HUDEP-2 (cell line): ENCODE data around the gene TM9SF3.
A peak's percentile ranks its signal among the peaks of the same experiment; 100 is the strongest.
"Not testable (repeated sequence)": the region's sequence is repeated elsewhere in the genome, so short reads cannot be mapped to it uniquely, and the experiment has no call there.

ENCODE experiments used
- DNase-seq, 76 experiments: peaks; one replicate each; lab custom pipeline; 2025; ENCODE audit not compliant: unreplicated experiment in 76 of 76; lab: John Stamatoyannopoulos, UW

The TM9SF3 gene

GRCh38 chr10:96570983-96571964 lies 15.5 kb downstream of the TM9SF3 start:
- no peak for DNase-seq

DNA sequence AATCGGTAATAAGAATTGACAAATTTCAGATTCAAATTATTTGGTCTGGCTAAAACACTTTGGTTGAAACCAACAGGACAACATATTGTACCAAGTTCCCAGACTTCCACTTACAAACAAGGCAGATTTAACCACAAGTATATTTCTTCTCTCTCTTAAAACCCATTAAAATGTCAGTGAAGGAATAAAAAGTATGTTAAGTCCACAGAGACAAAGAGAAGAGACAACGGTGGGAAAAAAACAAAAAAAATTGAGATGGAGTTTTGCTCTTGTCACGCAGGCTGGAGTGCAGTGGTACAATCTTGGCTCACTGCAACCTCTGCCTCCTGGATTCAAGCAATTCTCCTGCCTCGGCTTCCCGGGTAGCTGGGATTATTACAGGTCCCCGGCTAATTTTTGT lies 16.3 kb downstream of the TM9SF3 start:
- no peak for DNase-seq

DNA sequence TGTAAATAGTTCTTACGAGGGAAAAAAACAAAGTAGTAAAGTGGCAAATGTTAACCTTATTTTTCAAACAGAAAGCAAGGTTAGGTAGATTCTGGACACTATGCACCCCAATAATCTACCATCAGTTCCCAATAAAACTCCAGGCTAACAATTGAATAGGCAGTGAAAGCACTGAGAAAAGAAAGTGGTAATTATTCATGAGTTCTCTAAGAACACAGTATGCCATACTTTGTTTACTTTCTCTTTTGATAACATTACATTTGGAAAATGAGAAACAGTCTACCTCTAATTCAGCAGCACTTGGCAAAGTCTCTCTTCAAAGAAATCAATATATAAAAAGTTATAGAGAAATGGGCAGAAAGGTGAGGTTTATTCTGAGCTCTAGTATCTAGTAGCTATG lies 18.4 kb downstream of the TM9SF3 start:
- no peak for DNase-seq

DNA sequence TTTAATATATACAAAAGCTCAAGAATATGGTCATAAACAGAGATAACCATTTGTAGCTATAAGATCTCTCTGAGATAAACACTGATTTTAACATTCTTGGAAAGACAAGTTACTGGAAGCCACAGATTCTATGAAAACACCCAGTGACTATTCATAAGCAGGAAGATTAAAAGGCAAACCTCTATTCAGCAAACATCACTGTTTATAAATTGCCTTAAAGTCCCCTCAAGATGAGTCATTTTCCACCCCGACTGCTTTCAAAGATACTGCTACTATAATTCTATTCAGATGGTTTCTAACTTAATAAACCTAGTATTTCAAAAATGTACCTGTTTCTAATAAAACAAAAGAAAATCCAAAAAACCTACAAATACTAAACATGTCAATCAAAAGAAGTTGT lies 21.0 kb downstream of the TM9SF3 start:
- DNase-seq, result no peak

GRCh38 chr10:96560966-96561887 lies 25.6 kb downstream of the TM9SF3 start:
- DNase-seq, result no peak

GRCh38 chr10:96560489-96560888 lies 26.3 kb downstream of the TM9SF3 start:
- DNase-seq, result no peak

DNA sequence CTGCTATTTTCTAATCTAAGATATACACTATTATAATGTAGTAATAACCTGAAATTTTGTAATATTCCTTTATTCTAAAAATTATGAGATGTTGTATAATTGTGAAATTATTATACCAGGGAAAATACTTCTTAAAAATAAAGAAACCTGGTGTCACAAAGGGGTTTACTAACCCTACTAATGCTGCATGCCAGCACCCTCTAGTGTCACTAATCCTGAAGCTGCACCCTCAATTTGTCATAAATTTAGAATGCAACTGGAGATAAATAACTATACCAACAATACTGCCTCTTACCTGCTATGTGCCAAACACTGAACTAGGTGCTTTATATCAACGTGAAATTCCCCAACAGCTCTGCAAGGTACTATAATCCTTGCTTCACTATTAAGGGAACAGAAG lies 30.8 kb downstream of the TM9SF3 start:
- peak in 17 of 76 experiments; percentile 5 to 26 (median 13) for DNase-seq

DNA sequence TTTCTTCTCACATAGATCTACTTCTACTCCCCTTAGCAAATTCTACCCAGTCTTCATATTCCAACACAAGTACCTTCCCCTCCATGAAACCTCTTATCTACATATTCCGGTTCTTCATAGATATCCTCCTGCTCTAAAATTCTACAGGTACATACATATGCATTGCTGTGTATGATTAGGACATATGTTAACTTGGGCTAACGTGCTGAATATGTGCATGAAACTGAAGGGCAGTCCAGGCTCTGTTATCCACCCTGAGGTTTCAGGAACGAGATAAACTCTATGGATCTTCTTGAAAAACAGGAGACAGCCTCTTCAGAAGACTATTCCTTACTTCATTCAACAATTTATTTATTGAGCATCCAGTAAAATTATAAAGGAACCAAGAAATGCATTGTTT lies 31.5 kb downstream of the TM9SF3 start:
- DNase-seq, result no peak

DNA sequence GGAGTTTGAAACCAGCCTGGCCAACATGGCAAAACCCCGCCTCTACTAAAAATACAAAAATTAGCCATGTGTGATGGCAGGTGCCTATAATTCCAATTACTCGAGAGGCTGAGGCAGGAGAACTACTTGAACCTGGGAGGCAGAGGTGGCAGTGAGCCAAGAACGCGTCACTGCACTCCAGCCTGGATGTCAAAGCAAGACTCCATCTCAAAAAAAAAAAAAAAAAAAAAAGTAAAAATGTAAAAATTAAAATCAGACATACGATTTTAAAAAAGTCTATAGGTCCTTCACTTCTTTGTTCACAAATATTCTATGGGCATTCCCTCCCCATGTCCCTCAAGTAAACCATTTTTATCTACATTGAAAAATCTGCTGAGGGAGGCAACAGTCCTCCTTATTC lies 38.2 kb downstream of the TM9SF3 start:
- no peak for DNase-seq

GRCh38 chr10:96545558-96545957 lies 41.3 kb downstream of the TM9SF3 start:
- DNase-seq, result not testable (repeated sequence)

DNA sequence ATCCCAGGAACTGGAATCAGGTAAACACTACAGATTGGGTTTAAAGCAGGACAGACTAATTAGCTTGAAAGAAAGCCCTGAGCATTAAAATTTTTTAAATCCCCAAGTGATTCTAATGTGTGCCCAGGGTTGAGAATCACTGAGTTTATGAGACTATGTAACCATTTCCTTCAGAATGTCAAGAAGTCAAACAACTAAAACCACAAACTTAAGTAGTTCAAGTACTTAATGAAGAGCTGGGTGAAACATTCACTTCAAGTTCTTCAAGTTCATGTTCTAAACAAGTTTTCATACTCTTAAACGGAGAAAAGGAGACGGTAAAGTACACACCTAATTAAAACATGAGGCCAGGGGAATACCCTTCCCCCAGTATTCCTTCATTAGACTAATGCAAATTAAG lies 44.9 kb downstream of the TM9SF3 start:
- no peak for DNase-seq

GRCh38 chr10:96540240-96540639 lies 46.6 kb downstream of the TM9SF3 start:
- no peak for DNase-seq

DNA sequence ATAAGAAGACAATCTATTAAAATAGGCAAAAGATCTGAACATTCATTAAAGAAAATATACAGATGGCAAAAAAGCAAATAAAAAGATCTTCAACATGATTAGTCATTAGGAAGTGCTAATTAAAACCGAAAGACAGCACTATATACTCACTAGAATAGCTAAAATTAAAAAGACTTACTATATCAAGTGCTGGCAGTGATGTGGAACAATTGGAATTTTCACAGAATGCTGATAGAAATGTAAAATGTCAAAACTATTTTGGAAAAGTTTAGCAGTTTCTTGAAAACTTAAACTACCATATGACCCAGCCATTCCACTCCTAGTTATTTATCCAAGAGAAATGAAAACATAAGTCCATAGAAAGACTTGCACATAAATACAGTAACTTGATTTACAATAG lies 48.1 kb downstream of the TM9SF3 start:
- DNase-seq, result no peak

- DNase-seq, result no peak
Measured at GRCh38 chr10:96536129-96536528, 50.7 kb downstream of the TM9SF3 start.

GRCh38 chr10:96532523-96532922 lies 54.3 kb downstream of the TM9SF3 start:
- DNase-seq, result peak in 39 of 76 experiments; percentile 3 to 77 (median 49)

GRCh38 chr10:96529634-96530279 lies 57.1 kb downstream of the TM9SF3 start:
- no peak for DNase-seq

- DNase-seq, result no peak
Measured at GRCh38 chr10:96524741-96525140, 62.1 kb downstream of the TM9SF3 start.

DNA sequence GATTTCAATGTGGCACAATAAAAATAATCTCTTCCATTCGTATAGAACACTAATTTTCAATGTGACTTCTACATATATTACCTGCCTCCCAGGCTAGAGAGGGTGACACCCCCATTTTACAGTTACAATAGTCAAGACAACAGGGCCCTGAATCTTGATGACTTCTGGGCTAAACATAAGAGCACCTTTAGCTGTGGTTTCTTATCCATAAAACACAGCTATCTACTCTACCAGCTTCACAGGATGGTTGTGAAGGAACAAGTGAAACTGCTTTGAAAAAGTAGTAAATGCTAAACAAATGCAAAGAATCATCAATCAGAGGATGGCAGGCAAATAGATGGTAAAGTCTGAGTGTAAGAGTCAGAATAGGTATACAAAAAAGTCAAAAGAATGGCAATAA lies 69.5 kb downstream of the TM9SF3 start:
- DNase-seq, result peak in 2 of 76 experiments; percentile 6 to 7

GRCh38 chr10:96516337-96516736 lies 70.5 kb downstream of the TM9SF3 start:
- DNase-seq, result peak in 1 of 76 experiments; percentile 4

DNA sequence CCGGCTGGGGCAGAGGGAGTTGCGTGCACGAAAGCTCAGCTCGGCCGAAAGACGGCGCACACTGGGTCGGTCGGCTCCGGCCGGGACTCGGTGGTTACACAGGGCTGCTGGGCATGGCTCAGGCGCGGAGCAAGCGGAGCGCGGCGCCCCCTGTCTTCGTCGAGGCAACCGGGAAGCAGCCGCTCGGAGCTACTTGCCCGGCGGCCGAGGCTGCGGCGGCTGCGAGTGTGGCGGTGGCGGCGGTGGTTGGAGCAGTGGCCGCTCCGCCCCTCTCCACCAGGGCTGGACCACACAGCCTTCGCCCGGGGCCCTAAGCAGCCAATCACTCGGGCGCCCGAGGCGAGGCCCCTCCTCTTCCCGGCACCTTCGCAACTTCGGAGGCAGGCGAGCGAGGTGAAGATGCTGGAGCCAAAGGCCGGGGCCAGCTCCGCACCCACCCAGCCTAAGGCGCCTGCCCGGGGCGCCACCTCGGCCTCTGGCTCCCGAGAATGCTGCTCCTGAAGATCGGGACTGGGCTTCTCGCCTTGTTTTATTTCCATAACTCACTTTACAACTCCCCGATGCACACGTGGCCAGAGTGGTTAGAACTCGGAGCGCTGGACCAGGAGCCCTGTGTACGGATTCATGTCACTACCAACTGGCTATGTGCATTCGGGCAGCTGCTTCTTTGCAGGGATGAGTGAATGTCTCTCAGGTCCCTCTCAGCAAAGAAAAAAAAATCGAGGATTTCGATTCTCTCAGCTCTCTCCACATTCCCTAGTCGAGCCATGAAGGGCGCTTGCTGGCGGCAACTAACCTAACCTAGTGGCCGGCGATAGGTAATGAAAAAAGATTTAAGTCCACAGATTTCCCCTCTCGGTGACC lies 72.9 kb downstream of the TM9SF3 start, which contains the start of gene TLL2:
Gene TLL2, minus strand, starts transcription at position 229 of the 864 bp plus-strand sequence. CDS start 241 bp downstream, outside the sequence.
- peak in 73 of 76 experiments; percentile 24 to 86 (median 75) for DNase-seq
